NCI-H510A treated with DMSO at 0.1 percent for 48 hours (cell line): ENCODE measurements around the gene TMSB4X.
"Not testable (repeated sequence)": the region's sequence is repeated elsewhere in the genome, so short reads cannot be mapped to it uniquely, and the experiment has no call there.

Experiments
- DNase-seq: peaks from one replicate; lab custom pipeline; 2025; lab: John Stamatoyannopoulos, UW

Gene TMSB4X

DNA sequence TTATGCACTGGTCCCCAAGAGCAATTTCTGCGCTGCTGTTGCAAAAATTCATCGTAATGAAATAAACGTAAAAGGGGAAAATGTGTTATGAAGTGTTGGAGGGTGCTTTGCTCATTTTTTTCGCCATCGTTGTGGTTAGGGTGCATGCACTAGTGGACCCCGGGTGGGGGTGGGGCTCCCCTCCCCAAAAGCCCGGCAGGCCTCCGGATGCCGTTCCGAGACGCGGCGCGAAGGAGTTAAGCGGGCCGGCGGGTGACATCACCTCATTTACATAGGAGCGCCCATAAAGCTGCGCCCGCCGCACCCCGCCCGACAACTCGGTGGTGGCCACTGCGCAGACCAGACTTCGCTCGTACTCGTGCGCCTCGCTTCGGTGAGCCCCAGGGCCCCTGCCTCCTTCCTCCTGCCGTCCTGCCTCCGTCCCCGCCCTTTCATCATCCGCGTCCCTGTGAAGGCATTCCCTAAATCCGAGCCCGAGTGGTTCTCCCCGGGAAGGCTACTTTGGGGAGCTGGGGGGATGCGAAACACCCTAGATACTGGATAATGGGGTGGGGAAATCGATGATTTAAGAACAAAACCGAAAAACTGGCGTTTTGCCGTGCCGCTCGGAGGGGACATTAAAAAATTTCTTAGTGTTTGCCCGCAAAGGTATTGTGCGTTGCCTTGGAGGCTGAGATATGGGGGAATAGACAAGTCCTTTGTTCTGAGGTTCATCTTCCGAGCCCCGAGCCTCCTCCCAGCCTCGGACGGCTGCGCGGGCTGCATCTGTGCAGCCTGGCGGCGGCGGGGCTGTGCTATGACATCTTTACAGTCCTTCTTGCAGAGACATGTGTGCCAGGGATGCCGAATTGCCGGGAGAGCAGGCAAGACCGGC is at the start of gene TMSB4X:
TMSB4X (plus strand) TSS at position 315 of the 874 bp plus-strand sequence.
- peak; percentile 70 for DNase-seq

DNA sequence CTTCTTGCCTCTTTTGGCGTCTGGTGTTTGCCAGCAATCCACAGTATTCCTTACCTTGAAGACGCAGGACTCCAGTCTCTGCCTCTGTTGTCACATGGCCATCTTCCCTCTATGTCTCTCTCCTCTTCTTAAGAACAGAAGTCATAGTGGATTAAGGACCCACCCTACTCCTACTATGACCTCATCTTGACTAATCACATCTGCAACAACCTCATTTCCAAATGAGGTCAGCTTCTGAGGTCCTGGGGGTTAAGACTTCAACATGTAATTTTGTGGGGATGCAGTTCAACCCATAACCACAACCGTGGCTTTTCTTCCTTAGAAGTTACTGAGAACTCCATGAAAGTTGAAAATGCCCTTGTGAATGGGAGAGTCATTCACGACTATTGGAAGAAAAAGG is 45.2 kb upstream of the TMSB4X start:
- DNase-seq = no peak

DNA sequence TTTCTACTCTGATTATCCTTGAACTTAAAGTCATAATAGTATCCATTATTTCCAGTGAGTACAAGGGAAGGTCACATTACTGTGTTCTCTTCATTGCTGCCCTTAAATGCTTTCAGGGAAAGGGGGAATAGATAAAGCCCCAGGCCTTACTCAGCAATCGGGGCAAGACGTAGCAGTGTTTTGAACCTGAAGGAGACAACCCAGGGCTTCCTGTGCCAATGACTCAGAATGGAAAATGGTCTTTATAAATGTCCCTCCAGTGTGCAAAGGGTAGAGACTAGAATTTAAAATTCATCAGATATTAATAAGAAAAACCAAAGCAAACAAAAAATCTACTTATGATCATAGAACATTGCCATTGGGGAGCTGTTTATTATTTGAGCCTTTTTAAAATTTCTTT is 44.8 kb upstream of the TMSB4X start:
- no peak for DNase-seq

DNA sequence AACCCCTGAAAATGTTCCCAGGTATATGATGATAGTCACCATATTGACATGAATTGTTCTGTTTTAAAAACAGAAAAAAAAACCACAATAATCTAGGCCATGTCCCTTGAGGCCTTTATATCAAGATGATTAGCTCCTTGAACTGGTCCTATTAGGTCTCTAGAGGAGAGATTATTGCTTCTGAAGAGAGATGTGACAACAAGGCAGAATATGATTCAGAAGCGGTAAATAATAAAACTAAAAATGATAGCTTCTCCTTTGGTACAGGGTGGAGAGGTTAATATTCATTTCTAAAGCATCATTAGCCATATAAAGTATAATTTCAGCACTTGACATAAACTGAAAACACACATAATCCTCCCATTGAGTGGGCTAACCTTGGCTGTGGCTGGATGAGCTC is 42.7 kb upstream of the TMSB4X start:
- DNase-seq = no peak

DNA sequence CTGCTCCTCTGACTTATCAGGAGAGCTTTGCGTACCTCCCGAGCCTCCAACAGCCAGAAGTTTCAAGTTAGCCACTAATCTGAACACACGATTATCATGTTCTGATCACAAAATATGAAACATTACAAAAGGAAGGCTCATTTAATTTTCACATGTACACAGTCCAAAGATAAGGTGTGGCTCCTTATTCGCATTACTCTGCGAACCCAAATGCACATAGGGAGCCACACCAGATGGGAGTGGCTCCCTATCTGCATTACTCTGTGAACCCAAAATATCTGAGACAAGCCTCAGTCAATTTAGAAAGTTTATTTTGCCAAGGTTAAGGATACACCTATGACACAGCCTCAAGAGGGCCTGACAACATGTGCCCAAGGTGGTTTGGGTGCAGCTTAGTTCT is 40.1 kb upstream of the TMSB4X start:
- no peak for DNase-seq

DNA sequence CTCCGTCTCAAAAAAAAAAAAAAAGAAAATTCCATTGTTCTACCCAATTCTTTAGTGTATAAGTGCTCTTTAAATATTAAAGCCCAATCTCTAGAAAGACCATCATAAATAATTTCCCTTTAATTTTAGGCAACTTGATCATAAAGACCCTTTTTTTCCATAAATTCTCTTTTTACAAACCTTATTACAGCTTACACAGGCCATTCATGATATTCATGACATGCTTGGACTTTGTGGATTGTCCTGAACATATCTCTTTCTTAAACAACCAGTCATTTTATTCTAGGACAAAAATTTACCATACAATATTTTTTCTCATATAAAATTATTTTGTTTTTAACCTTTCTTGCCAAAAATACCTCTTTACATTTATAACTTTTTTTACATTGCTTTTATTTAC is 38.0 kb upstream of the TMSB4X start:
- no peak for DNase-seq

DNA sequence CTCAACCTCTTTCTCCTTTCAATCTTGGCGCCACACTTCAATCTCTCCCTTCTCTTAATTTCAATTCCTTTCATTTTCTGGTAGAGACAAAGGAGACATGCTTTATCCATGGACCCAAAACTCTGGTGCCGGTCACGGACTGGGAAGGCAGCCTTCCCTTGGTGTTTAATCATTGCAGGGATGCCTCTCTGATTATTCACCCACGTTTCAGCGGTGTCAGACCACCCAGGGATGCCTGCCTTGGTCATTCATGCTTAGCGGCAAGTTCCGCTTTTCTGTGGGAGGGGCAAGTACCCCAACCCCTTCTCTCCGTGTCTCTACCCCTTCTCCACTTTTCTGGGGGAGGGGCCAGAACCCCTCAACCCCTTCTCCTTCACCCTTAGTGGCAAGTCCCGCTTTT is 34.4 kb upstream of the TMSB4X start:
- DNase-seq = not testable (repeated sequence)

DNA sequence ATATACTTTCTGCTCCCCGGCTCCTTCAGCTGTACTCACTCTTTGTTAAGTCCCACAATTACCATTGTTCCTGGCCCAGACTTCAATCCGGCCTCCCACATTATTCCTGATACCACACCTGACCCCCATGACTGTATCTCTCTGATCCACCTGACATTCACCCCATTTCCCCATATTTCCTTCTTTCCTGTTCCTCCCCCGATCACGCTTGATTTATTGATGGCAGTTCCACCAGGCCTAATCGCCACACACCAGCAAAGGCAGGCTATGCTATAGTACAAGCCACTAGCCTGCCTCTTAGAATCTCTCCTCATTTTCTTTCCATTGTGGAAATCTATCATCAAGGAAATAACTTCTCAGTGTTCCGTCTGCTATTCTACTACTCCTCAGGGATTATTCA is 31.3 kb upstream of the TMSB4X start:
- DNase-seq = not testable (repeated sequence)

DNA sequence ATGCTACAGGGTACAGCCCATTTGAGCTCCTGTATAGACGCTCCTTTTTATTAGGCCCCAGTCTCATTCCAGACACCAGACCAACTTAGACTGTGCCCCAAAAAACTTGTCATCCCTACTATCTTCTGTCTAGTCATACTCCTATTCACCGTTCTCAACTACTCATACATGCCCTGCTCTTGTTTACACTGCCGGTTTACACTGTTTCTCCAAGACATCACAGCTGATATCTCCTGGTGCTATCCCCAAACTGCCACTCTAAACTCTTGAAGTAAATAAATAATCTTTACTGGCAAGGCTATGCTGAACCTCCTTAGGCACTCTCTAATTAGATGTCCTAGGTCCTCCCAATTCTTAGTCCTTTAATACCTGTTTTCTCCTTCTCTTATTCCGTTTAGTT is 30.5 kb upstream of the TMSB4X start:
- not testable (repeated sequence) for DNase-seq

DNA sequence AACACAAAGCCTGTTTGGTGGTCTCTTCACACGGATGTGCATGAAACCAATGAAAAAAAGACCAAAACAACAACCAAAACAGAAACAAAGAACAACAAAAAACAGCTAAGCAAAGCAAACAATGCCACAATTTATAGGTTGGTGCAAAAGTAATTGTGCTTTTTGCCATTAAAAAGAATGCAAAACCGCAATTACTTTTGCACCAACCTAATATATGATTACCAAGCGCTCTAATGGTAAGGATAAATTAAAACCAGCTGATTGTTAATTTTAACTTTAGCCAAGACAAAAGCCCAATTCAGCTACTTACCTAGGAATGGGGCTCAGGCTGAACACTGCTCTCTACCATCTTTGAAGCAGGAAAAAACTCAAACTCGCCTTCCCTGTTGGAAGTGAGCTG is 29.4 kb upstream of the TMSB4X start:
- no peak for DNase-seq

DNA sequence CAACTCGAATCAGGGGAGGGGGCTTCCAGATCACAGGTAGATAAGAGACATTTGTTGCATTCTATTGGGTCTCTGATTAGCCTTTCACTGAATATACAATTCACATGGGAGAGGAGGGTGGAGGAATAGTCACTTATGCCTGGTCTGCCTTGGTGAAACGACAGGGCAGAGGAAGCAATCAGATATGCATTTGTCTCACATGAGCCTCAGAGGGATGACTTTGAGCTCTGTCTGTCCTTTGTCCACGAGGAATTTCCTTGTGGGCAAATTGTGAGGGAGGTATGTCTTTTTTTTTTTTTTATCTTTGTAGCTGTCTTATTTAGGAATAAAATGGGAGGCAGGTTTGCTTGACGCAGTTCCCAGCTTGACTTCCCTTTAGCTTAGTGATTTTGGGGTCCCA is 28.5 kb upstream of the TMSB4X start:
- DNase-seq = no peak

DNA sequence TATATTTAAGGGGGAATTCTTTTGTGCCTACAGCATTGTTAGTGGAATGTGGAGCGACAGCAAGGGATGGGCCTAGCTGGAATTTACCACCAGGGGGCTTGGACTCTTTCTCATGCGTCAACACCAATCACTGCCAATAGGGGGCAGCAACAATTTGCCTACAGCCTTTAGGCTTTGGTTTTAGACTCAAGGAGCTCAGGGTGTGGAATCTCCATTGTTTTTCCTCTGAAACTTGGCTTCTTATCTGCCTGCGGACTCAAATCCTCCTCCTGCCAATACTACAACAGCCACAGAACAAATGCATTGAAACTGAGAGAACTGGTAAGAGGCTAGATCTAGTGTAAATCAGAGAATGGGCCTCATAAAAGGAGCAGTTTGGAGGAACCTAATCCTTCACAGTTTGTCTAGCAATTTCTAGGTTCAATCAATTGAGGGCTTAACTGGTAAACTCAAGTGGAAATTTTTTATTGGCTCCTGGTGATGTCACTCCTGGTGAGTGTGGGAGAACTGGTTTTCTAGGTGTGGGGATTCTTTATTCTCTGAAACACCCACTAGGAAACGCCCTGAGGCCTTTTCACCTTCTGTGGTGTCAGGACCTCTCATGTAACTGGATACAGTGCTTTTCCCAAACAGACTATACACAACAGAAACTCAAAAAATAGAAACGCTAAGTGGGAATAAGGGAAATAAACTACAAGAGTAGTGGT is 27.9 kb upstream of the TMSB4X start:
- peak; percentile 77 for DNase-seq

DNA sequence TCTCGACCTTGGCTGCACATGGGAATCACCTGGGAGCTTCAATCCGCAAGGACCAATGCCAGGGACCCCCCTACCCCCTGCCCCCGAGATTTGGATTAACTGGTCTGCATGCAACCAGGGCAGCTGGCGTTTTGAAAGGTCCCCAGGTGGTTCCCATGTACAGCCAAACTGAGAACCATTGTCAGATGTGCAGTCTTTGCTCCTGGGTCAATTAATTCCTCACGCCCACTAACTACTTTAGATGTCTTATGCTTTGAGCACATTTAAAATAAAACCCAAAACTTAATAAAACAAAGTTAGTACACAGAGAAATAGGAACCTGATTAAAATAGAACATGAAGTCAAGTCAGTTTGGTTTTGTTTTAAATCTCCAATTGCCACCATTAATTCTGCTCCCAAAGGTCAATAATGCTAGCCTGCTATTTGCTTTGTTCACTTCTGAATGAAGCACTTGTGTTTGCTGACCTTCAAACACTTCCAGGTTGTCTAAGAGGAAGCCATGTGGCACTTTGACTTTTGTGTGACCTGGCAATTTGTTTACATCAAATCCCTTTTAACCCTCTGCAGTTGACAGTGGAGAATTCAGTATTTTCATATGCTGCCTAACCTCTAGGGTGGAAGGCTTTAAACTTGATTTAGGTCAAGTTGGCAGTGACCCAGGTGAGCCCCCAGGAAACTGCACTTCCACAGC is 27.2 kb upstream of the TMSB4X start:
- DNase-seq = peak; percentile 48

DNA sequence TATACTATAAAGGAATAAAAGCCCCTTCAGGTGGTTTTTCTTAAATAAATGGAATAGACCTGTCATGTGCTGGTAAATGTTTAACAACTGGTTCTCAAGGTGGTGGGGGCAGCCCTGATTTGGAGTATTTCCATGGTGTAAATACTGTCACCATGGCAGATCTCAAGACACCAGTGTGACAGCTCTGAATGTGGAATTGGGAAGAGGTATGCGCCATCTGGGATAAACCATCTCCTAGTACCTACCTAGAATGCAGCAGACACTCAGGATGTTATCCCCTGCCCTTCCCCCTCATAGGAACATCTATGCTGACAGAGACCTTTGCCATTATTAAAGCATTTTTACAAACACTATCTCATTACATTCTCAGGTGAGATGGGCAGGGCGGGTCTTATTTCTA is 26.4 kb upstream of the TMSB4X start:
- no peak for DNase-seq

DNA sequence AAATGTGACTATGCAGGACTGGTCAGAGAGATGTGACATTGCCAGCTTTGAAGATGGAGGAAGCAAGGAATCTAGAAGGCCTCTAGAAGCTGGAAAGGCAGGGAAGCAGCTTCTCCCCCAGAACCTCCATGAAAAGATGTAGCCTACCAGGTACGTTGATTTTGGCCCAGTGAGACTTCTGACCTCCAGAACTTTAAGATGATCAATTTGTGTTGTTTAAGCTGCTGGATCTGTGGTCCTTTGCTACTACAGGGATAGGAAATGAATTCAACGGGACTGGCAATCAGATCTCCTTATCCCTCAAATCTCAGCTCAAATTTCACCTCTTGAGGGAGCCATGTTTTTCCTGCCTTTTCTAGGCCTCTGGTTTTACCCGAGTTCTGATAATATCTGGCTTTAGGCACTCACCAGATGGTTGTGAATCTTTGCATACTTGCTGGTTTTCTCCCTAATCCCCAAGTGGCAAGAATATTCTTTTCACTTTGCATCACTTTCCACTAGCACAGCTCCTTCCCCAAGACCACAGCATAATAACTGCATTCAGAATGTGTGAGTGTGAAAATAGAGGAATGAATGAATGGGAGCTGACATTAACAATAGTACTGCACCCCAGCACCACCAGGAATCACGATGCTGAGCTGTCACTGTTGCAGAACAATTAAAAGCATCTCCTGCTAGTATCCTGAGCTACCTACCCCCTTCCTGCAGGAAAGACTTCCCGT is 25.5 kb upstream of the TMSB4X start:
- no peak for DNase-seq

DNA sequence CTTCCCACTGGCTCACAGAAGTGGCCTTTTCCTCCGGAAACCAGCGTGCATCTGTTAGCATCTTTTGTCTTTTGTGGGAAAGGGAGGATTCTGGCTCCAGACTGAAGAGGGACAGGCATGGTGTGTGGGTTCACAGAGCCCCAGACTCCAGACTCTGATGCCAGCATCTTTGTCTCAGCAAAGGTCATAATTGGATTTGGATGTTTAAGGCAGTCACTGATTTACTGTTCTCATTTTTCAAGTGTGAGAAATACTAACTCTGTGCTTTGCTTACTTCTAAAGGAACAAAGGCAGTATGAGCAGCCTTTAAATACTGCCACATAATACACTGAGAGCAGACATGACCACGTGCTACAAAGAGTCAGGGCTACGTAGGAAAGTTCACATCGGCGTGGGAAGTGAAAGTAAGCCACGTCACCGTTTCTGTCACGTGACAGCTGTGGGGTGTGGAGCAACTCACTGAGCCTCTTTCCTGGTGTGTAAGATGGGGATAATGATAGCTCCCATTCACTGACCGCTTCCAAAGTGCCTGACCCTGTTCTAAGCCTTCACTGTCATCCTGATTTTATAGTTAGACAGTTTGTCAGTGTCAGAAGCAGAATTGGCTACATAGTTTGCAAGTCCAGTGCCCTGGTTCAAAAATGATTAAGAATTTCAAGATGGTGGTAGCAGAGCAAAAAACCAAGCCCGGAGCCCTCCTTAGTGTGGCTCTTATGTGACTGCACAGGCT is 24.8 kb upstream of the TMSB4X start:
- no peak for DNase-seq

DNA sequence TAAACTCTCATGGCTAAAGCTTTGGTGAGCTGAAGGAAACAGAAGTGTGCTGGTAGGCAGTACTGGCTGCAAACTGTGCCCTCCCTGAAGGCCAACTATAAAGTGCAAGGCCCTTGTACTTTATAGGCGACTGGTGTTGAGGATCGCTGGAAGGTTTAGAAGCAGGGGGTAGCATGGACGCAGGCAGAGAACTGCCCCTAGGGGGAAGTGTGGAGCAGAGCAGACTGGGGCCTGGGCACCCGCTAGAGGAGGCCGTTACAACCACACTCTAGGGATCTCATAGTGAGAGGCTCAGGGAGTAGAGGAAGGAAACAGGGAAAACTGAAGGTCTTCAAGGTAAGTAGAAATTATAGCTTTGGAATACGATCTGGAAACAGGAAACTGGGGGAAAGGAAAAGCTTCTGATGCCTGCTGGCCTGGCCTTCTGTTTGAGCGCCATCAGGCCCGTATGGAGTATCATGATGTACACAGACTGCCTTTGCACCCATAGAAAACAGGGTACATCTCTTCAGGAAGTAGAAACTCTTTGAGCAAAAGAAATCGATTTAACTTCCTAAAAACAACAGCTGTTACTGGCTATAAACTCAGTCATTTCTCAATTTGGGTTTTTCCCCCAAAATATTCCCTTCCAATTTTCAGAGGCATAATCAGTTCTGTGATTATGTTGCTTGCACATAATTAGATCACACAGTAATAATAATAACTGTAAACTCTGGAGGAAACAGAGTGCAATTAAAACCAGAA is 23.9 kb upstream of the TMSB4X start:
- DNase-seq = no peak

DNA sequence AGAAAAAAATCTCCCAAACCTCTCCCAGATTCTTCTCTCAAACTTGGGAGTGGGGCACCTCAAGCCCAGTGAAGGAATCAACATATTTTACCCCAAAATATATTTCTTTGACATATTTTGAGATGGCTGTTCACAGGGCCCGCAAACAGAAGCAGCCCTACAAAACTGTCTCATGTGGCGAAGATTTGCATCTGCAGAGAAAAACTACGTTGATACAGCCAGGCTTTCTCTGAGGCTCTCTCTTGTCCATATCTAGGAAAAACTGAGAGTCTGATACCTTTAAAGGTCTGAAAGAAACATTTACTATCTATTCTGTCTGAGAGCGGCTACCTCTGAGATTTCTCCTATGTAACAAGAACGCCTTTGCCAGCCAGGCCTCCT is 23.3 kb upstream of the TMSB4X start:
- no peak for DNase-seq

DNA sequence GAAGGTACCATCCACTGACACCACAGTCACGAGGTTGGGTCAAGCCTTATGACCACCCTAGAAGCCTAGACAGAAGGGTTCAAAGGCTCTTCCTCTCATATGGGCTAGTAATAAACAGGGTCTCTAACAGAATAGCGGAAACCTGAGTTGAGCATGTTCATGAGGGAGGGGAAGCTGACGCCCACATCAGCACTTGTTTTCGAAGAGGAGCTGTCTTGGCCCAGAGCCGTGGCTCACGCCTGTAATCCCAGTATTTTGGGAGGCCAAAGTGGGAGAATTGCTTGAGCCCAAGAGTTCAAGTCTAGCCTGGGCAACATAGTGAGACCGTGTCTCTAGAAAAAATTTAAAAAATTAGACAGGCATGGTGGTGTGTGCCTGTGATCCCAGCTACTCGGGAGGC is 21.5 kb upstream of the TMSB4X start:
- no peak for DNase-seq

DNA sequence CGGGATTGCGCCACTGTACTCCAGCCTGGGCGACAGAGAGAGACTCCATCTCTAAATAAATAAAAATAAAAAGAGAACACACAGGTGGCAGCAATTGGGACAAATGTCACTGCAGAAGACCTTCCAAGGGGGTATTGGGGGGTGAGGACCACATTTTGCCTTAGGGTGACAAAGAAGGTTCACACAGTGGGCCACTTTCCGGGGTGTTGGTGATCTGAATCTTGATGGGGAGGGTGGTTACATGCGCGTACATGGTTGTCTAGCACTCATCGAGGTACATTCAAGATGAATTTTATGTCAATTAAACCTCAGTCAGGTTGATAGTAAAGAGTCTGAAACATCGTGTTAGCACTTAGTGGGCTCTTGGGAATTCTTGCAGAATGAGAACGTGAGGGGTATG is 20.5 kb upstream of the TMSB4X start:
- DNase-seq = no peak

DNA sequence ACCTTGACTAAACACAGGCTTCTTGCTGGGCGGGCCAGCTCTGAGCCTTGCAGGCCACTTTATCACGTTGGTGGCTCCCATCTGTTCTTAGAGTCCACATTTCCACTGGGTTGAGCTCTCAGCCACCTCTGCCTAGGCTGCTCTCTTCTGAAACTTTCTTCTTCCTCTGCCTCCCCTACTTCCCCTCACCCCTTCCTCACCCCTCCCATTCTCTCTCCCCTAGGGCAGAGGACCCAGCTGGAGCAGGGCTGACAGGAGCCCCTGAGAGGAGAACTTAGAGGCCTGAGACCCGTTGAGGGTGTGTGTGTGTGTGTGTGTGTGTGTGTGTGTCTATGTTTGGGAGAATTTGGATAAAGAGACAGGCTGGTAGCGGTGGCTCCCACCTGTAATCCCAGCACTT is 19.9 kb upstream of the TMSB4X start:
- no peak for DNase-seq
